ENCODE data around the gene ZNF431. TPM values are rescaled to one million over a fixed set of nuclear protein-coding genes. Genes with fewer than 3 reads are reported as not detected.

The ZNF431 gene
- total and polyA plus RNA-seq, 2 of the 4 experiments (the other 2 are of a cell fraction): 4.3 to 4.5 TPM

DNA sequence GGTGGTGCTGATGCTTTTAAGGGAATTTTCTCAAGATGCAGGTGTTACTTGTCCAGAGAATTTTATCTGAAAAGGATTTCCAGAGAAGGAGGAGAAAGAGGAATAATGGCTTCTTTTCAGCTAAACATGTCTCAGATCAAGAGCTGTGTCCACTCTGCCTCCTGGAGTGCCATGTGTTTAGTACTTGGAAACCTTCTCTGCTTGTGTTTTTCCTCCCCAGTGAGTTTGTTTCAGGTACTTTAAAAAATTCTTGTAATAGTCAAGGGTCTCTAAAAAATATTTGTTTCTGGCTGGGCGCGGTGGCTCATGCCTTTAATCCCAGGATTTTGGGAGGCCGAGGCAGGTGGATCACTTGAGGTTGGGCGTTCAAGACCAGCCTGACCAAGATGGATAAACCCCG, 22.7 kb downstream of the ZNF431 start:
- no peaks in the 10 kb centered on the region for H4K20me1 ChIP-seq (ENCODE audit: insufficient read depth, low read length)
- ChIA-PET POLR2A (ENCODE audit: unreplicated experiment) (no interaction called here), CTCF (no interaction called here)
- in situ Hi-C loops (cut with MboI; ENCODE audit: low sequenced_read_pairs): no loop called here
- WGBS, 2 experiments (ENCODE audit: extremely low coverage in 2 of 2, insufficient read length in 1 of 2): no CpG with 5 or more reads among the region's 5 CpGs
- intact Hi-C loops (cut with micrococcal nuclease): no loop called here
- no peak overlapping the region for H2AK9ac ChIP-seq (replicated peaks; ENCODE audit: low read depth, low read length, poor library complexity)
- no peaks in the 10 kb centered on the region for H3K9me1 ChIP-seq (ENCODE audit: insufficient read depth, low read length)
- ATAC-seq (ENCODE audit: low read depth): no peak
- no peaks in the 10 kb centered on the region for H3K4me1 ChIP-seq (ENCODE audit: control insufficient read depth, insufficient read depth, low read length)
- no peak overlapping the region for H2BK15ac ChIP-seq (ENCODE audit: low read depth, low read length)
- no peak overlapping the region for H3K56ac ChIP-seq (ENCODE audit: extremely low read depth, insufficient read depth, low read length)
- H3K9ac ChIP-seq (ENCODE audit: low read depth, low read length): no peak overlapping the region
- dilution Hi-C loops (cut with HindIII; ENCODE audit: low sequenced_read_pairs, unreplicated experiment): no loop called here
- H2BK5ac ChIP-seq (ENCODE audit: low read depth, low read length, poor library complexity, severe bottlenecking): no peak overlapping the region
- H3K4me3 ChIP-seq (ENCODE audit: insufficient read depth, low read depth, low read length): no peak overlapping the region
- no peak overlapping the region for H3K14ac ChIP-seq (replicated peaks; ENCODE audit: low read depth, low read length)
- H3K18ac ChIP-seq (ENCODE audit: low read depth, low read length): no peak overlapping the region
- H3K4me2 ChIP-seq (ENCODE audit: low read depth, low read length): no peak overlapping the region
- no peak overlapping the region for H3K23ac ChIP-seq (ENCODE audit: low read depth, low read length)
- H2AFZ ChIP-seq (replicated peaks; ENCODE audit: low read length, poor library complexity): no peak overlapping the region
- H4K8ac ChIP-seq (ENCODE audit: low read depth in 2 of 2, low read length in 2 of 2): no peak overlapping the region
- H3K36me3 ChIP-seq (ENCODE audit: control insufficient read depth, insufficient read depth, low read length): peaks cover 14% of the 10 kb centered on the region
- no peak overlapping the region for H2AK5ac ChIP-seq (ENCODE audit: low read depth, low read length)
- H3K79me1 ChIP-seq (ENCODE audit: low read depth in 1 of 2, low read length in 2 of 2): peaks cover 13 to 22% of the 10 kb centered on the region in 2 experiments; a peak in 2 of 4 replicates
- no peak overlapping the region for H3K4ac ChIP-seq (ENCODE audit: low read depth, low read length)
- H3K27ac ChIP-seq (ENCODE audit: insufficient read depth, low read length): no peak overlapping the region
- no peaks in the 10 kb centered on the region for H3K9me3 ChIP-seq (ENCODE audit: control insufficient read depth, insufficient read depth, low read length)
- no peak for TF ChIP-seq CTCF (conservative IDR thresholded peaks at IDR 0.05; ENCODE audit: low read depth, low read length)
- TF ChIP-seq CEBPB (IDR thresholded peaks at IDR 0.05; ENCODE audit: low read depth, low read length): no peak
- no peak for TF ChIP-seq BHLHE40 (IDR thresholded peaks at IDR 0.05; ENCODE audit: low read depth, low read length)
- TF ChIP-seq MAFK (IDR thresholded peaks at IDR 0.05; ENCODE audit: low read depth, low read length): no peak
- TF ChIP-seq RFX5 (IDR thresholded peaks at IDR 0.05; ENCODE audit: low read depth, low read length): no peak
- TF ChIP-seq FOS (IDR thresholded peaks at IDR 0.05; ENCODE audit: low read depth, low read length): no peak
- TF ChIP-seq, protein P1, sequence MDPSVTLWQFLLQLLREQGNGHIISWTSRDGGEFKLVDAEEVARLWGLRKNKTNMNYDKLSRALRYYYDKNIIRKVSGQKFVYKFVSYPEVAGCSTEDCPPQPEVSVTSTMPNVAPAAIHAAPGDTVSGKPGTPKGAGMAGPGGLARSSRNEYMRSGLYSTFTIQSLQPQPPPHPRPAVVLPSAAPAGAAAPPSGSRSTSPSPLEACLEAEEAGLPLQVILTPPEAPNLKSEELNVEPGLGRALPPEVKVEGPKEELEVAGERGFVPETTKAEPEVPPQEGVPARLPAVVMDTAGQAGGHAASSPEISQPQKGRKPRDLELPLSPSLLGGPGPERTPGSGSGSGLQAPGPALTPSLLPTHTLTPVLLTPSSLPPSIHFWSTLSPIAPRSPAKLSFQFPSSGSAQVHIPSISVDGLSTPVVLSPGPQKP (IDR thresholded peaks at IDR 0.05; ENCODE audit: borderline replicate concordance, low read depth, low read length): no peak
- no peak for TF ChIP-seq USF2 (IDR thresholded peaks at IDR 0.05; ENCODE audit: low read depth, low read length)
- TF ChIP-seq MXI1 (IDR thresholded peaks at IDR 0.05; ENCODE audit: borderline replicate concordance, low read depth, low read length): no peak
- TF ChIP-seq SMC3 (IDR thresholded peaks at IDR 0.05; ENCODE audit: low read depth, low read length): no peak
- no peak for TF ChIP-seq RCOR1 (IDR thresholded peaks at IDR 0.05; ENCODE audit: insufficient replicate concordance, low read length)
- TF ChIP-seq MAZ (IDR thresholded peaks at IDR 0.05; ENCODE audit: borderline replicate concordance, low read depth, low read length): no peak
- no peak for TF ChIP-seq NFE2L2 (IDR thresholded peaks at IDR 0.05; ENCODE audit: low read depth, low read length)
- TF ChIP-seq RAD21 (IDR thresholded peaks at IDR 0.05; ENCODE audit: low read length): no peak
- TF ChIP-seq CHD1 (IDR thresholded peaks at IDR 0.05; ENCODE audit: low read depth, low read length): no peak
- TF ChIP-seq POLR2A (IDR thresholded peaks at IDR 0.05; ENCODE audit: low read depth, low read length): no peak
- H4K91ac ChIP-seq (ENCODE audit: insufficient read depth, low read depth, low read length): no peak overlapping the region
- H4K5ac ChIP-seq (ENCODE audit: low read depth, low read length): no peak overlapping the region
- BruUV-seq (replicated peaks): no TSS peak
- H2BK120ac ChIP-seq (ENCODE audit: low read depth, low read length): no peak overlapping the region
- no peak overlapping the region for H2BK20ac ChIP-seq (ENCODE audit: low read depth, low read length)
- DNase-seq: no peak
- no peaks in the 10 kb centered on the region for H3K27me3 ChIP-seq (ENCODE audit: control insufficient read depth, insufficient read depth, low read length)

Data from IMR-90 (cell line).